DMS79 (cell line): Measurements from ENCODE around the gene DGKB.
"Not testable (repeated sequence)": the region's sequence is repeated elsewhere in the genome, so short reads cannot be mapped to it uniquely, and the experiment has no call there.

Experiments
- DNase-seq: peaks from one replicate; lab custom pipeline; 2025; lab: John Stamatoyannopoulos, UW

DGKB gene

DNA sequence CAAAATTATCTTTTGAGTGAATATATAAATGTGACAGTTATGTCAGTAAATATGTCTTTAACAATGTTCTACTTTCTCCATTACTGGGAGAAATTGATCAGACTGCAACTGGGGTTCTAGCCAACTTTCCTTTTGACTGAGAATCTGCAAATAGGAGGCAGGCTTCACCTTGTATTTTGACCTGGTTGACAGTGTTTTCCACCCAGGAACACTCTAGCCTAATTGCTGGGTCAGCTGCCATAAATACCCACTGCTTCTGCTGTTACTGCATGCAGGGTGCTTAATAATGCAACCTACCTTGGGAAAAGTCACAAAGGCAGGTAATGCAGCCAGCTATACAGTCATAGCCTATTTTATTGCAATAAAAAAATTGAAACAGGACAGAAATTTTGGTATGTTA, 319.0 kb downstream of the DGKB start:
- DNase-seq = no peak

DNA sequence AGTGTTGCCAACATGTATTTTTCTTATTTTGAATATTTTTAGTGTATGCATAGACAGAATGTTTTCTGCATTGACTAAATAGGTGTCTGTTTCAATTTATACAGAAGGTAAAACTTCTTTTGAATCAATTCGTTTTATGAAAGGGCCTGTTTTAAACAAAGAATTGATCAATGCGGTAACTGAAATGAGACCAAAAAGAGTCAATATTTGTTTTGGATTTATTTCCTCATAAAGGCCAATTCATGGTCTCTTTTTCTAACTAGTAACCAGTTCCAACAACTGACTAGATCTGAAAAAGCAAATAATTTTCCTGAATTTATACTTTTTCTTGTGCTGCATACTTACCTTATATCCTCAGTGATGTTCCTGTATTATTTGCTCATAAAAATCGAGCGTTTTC, 320.5 kb downstream of the DGKB start:
- no peak for DNase-seq

DNA sequence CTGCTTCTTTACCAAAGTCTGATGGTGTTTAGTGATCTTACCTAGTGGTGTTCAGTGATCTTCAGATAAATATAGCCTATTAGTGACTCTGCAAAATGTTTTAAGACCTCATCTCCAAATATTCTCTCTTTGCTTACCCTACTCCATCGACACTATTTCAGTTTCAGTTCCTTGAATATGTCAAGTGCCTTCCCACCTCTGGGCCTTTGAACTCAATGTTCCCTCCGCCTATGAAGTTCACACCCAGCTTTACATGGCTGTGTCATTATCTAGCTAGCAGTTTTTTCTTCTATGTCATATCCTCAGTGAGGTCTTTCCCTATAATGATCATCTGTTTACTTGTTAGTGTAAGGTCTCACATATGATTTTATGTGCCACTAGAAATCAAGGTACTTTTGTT, 322.6 kb downstream of the DGKB start:
- no peak for DNase-seq

DNA sequence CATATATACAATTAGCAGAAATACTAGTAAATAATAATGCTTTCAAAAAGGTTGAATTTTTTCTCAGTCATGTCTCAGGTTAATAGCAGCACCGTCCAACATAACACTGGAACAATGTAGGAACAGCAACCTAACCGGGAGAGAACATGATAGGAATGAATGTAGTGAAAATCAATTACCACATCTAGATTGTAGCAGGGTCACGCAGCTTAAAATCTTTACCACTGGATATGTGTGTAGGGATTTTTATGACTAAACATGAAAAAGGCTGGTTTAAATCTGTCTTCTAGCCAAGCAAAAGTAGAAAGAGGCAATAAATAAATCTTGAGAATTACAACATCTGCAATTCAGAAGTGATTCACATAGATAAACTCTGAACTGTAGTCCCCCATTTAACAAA, 326.0 kb downstream of the DGKB start:
- DNase-seq = no peak

DNA sequence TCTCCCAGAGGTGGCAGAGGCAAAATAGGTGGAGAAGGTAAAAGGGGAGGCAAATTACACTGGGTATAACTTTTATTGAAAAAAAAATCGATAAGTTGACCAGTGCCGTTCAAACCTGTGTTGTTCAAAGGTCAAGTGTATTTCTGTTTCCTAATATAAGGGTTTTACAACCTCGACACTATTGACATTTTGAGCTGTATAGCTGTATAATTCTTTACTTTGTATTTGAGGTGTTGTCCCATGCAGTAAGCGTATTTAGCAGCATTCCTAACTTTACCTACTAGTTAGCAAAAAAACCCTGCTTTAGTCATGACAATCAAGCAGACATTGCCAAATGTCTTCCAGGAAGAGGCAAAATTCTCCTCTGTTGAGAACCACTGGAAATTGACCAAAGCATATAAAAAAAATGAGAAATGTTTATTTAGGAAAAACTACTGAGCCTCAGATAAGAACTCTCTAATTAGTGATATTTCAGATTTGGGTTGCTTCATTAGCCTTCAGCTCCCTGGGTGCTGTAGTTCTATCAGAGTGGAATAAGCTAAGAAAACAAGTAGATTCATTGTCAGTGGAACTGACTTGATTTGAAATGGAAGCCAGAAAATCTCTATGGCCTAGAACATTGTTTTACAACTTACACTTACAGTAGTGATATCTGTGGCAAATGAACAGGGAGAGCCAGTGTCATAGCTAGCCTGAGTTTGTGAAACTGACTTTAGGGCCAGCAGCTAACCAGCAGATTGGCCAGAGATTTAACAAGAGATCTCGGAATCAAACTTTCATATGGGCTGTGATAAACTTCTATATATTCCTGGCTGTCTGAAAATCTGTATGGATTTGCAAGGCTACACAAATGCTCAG, 331.6 kb downstream of the DGKB start:
- no peak for DNase-seq

DNA sequence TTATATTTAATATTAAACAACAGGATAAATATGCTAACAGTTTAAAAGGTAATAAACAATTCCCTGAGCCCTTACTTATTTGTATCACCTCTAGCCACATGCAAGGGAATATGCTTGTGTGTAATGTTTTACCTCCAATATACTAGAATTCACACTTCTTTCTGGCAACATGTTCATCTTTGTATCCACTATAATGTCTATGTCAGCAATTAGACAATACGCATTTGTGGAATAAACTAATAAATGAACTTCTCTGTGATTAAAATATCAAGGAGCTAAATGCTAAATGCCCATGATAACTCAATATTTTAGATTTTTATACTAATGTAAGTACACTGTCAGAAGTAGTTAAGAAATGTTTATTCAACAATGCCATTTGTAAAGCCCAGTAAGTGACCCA, 350.5 kb downstream of the DGKB start:
- no peak for DNase-seq

DNA sequence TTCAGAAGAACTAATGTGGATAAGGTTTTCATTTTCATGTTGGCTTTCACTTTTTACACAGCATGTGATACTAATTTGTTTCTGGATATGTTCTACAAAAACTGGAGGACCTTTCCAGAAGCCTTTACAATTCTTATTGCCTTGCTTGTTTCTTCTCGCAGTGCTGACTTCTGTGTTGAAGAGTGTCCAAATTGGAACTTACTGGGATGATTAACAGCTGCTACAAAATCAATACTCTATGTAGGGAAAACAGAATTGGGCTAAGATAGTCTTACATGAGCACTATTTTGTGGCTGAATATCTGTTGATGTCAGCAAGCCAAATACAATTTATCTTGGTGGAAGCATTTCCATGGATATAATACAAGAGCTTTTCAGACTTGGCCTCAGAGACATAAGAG, 351.2 kb downstream of the DGKB start:
- no peak for DNase-seq

DNA sequence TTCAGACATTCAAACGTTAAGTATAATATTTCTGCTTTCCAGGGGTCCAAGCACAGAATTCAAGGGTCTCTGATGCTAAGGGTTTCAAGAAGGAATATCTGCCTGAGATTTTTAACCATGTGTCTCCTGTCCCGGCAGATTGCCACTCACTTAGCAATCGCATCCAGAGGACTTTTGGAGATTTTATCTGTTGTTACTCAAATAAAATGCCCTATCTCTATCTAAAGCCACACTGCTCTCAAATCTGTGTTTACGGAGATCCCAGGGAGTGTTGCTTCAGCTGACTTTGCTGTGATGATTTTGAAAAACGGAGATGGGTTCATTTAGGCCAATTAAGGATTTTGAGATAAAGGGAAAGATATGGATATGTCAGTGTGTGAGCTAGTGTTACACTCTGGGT, 359.9 kb downstream of the DGKB start:
- no peak for DNase-seq

DNA sequence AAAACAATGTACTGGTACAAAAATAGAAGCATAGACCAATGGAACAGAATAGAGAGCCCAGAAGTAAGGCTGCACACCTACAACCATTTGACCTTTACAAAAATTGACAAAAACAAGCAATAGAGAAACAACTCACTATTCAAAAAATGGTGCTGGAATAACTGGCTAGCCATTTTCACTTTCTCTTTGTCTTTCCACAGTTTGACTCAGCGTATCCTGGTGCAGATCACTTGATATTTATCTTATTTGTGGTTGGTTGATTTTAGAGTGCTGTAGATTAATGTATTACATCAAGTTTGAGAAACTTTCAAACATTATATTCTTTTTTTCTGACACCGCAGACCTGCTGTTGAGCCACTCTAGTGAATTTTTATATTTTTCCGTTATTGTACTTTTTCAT, 381.4 kb downstream of the DGKB start:
- DNase-seq = no peak

DNA sequence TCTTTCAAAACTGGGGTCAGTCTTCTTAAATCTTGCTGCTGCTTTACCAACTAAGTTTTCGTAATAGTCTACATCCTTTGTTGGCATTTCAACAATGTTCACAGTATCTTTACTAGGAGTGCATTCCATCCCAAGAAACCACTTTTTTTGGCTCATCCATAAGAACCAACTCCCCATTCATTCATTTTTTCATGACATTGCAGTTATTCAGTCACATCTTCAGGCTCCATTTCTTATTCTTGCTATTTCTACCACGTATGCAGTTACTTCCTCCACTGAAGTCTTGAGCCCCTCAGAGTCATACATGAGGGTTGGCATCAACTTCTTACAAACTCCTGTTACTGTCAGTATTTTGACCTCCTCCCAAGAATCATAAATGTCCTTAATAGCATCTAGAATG, 392.3 kb downstream of the DGKB start:
- no peak for DNase-seq

DNA sequence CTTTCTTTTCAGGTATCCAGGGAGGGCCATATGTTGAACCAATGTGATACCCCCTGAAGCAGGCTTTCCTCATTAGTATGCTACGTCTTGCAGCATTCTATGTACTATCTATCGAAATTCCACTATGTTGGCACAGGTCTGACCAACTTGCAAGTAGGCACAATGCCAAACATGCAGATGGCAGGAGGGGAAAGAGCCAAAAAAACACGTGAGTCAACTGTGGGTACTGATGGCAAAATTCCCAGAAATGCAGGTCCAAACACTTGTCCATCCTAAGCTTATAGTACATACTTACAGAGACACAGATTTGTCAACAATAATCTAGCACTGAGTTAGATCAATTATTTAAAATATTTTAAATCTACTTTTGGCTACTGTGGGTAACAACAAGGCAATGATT, 394.9 kb downstream of the DGKB start:
- DNase-seq = peak; percentile 17

DNA sequence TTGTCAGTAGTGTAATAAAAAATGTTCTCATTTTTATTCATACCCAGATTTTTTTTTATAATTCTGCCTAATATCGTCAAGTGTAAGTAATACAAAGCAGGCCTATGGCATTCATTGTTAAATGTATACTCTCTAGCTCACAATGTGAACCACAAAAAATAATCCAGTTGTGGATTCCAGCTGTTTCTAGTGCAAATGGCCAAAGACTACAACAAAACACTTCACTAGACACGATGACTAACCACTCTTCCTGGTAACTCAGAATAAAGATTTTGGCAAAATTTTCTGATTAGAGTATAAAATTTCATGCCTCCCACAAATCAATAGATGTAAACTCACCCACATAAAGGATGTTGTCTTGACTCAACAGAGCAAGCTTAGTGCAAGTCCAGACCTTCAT, 396.6 kb downstream of the DGKB start:
- DNase-seq = no peak

DNA sequence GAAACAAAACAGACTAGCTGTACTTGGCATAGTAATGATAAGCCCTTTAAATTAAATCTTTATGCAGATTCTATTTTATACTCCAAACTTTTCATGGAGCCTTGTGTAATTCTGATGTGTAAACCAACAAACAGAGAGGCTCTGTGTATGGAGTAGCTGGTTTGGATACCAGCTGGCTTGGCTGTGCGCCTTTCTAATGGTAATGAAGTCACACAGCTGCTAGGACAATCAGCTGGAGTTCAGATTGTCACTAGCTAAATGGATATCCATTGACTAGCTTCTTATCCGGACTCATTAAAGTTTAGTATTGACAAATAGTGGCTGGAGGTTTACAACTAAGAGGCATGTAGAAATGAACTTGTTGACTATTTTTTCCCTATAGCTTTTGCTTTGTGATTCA, 398.4 kb downstream of the DGKB start:
- DNase-seq = no peak

DNA sequence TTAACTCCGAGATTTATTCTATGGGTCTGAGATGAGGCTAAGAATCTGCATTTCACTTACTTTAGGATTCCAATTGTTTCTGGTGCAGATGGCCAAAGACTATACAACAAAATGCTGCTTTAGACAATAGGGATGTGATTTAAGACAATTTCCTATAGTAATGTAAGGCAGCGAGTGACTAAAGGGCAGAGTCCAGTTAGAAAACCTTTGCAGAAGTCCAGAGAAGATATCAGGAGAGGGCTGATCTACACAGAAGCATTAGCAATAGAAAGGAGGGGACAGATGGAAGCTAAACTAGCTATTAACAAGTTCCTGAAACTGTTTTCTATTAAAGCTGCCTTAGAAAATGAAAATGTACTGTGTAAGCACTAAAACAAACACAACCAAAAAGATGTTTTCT, 398.9 kb downstream of the DGKB start:
- DNase-seq = no peak

DNA sequence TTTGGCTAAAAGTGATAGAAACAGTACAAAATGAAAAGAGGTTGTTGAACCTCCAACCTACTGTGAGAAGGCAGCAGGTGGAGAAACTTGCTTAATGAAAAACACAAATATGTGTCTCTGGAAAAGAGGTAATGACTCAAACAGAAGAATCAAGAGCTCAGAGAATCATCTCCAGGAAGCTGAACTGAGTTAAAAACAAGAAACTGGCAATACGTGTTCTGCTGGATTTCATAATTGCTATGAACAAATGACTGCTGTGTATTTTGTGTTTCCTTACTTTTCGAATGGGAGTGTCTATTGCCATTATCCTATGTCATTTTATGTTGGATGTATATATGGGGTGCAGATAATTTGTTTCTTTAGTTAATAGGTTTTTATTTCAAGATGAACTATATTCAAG, 401.1 kb downstream of the DGKB start:
- no peak for DNase-seq

DNA sequence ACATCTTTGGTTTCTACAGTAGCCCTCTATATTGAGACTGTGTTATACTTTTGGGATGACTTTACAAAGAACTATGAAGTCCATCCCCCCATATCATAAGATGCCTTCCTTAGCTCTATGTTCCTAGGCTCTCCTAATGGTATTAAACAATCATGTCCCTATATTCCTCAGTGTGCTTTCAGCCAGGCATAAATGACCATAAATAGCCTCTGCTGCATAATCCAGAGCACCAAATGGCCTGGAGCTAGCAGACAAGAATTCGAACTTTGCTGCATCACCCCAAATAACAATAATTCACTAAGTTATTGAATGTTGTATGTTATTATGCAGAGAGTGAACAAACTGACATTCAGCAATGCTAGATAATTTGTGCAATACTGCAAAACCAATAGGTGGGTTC, 405.2 kb downstream of the DGKB start:
- DNase-seq = no peak

DNA sequence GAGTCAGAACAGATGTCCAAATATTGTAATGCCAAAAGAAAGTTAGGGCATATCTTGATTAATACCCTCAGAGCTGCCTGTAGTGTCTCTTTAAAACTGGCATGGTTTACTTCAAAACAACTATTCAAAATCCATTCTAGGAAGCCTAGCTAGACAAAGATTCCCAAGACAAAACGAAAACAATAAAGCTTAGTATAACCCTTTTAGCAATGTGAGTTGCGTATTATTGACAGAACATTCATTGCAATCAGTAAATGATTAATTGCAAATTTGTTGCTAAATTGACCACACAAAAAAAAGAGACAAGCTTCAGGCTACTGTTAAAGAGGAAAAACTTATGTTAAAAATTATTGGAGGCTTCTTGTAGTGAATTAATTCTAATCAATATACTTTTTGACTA, 406.9 kb downstream of the DGKB start:
- no peak for DNase-seq

DNA sequence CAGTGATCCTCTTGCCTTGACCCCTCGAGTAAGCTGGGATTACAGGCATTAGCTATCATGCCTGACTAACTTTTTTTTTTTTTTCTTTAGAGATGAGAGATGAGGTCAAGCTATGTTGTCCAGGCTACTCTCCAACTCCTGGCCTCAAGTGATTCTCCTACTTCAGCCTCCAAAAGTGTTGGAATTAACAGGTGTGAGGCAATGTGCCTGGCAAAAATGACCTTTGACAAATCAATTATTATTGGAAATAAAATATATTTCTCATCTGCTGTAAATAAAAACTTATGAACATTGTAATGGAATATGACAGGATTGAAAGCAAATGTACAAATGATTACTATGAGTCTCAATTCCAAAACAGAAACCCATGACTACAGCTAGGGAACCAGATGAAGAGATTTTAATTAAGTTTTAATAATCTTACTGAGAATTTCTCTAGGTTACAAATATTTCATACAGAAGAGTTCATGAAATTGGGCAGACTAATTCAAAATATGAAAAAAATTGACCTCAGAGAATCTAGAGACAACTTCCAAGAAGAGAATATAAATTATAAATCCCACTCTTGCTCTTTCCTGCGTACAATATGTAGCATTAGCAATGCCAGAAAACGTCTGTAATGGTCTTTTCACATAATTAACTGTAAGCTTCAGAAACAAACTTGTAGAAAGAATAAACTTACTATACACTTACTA, 414.7 kb downstream of the DGKB start:
- no peak for DNase-seq

DNA sequence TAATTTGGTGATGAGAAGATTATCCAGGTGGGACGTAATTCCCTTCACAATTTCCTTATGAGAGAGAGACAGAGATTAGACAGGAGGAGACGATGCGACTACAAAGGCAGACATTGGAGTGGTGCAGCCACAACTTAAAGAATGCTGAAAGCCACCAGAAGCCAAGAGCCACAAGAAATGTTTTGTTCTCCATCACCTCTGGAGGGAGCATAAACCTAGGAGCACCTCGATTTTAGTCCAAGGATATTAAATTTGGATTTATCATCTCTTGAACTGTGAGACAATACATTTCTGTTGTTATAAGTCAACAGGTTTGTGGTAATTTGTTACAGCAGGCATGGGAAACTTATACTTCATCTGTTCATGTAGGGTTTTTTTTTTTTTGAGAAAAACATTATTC, 418.9 kb downstream of the DGKB start:
- DNase-seq = no peak

DNA sequence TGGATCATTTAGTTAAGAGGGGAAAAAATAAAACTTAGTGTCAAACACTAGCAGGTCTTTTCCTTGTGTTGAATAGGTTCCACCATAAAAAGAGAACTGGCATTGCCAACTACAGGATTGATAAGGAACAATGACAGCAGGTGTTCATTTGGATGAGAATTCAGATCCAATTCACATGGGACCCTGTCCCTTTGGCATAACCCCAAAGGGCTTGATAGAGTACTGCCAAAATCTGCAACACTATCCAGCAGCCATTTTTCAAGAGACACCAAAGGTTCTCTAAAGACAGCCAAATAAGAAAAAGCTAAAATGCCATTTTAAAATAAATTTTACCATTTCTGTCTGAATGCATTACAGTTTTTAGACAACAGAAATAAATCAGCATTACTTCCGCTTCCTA, 422.3 kb downstream of the DGKB start:
- no peak for DNase-seq

DNA sequence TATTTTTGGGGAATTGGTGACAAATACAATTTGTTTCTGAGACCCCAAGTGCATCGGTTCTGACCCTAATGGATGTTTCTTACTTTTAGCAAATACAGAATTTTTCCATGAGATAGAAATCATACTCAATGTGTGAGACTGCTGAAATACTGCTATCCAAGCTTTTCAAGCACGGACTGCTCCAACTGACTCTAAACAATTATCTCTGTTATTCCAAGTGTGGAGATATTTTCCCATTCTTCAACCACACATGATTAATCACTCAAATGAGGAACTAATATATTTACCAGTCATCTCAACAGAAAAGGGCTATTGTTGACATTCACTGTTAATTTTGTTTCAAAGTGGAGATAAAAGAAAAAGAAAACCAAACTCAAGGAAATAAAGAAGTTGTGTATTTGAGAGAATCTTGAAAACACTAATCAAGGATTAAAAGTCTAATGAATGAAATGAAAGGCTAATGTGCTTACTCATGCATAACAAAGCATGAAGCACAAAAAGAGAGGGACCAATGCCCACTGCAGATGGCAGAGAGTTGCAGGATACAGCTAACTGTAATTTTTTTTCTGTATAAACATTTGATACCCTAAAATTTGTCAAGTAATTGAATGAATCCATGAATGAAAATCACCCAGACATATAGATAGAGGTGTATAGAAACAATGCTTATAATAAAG, 423.6 kb downstream of the DGKB start:
- DNase-seq = no peak

DNA sequence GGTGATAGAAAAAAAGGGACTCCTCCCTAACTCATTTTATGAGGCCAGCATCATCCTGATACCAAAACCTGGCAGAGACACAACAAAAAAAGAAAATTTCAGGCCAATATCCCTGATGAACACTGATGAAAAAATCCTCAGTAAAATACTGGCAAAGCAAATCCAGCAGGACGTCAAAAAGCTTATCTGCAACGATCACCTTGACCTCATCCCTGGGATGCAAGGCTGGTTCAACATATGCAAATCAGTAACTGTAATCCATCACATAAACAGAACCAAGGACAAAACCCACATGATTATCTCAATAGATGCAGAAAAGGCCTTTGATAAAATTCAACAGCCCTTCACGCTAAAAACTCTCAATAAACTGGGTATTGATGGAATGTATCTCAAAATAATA, 440.8 kb downstream of the DGKB start:
- not testable (repeated sequence) for DNase-seq

DNA sequence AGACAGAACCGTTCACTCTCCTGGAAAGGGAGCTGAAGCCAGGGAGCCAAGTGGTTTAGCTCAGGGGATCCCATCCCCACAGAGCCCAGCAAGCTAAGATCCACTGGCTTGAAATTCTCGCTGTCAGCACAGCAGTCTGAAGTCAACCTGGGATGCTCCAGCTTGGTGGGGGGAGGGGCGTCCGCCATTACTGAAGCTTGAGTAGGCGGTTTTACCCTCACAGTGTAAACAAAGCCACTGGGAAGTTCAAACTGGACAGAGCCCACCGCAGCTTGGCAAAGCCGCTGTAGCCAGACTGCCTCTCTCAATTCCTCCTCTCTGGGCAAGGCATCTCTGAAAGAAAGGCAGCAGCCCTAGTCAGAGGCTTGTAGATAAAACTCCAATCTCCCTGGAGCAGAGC, 443.7 kb downstream of the DGKB start:
- not testable (repeated sequence) for DNase-seq
